HAP-1 (cell line): ENCODE data around the gene ANKRD11.
"Not testable (repeated sequence)": the region's sequence is repeated elsewhere in the genome, so short reads cannot be mapped to it uniquely, and the experiment has no call there.

Experiments used
- DNase-seq, 2 experiments: peaks; one replicate each; pipeline ENCODE4 v3.0.0-alpha.2; 2016 to 2020; ENCODE audit warnings: low spot score in 2 of 2
- H3K27me3 ChIP-seq: fragments of 250-450 bp; sonication (Bioruptor Pico); 2 replicates; pipeline ENCODE4 v1.5.1; 2020; ENCODE audit warnings: low read depth, mild to moderate bottlenecking, moderate library complexity
- H3K36me3 ChIP-seq: fragments of 250-450 bp; sonication (Bioruptor Pico); replicated peaks from 2 replicates; pipeline ENCODE4 v1.5.1; 2020; ENCODE audit warnings: mild to moderate bottlenecking
- H3K4me1 ChIP-seq: fragments of 250-450 bp; sonication (Bioruptor Pico); 2 replicates; pipeline ENCODE4 v1.5.1; 2020; ENCODE audit warnings: mild to moderate bottlenecking
- H3K4me3 ChIP-seq: fragments of 250-450 bp; sonication (Bioruptor Pico); 2 replicates; pipeline ENCODE4 v1.5.1; 2020; ENCODE audit warnings: mild to moderate bottlenecking, moderate library complexity
- H3K9me3 ChIP-seq: fragments of 250-450 bp; sonication (Bioruptor Pico); 2 replicates; pipeline ENCODE4 v1.5.1; 2020; ENCODE audit warnings: mild to moderate bottlenecking, moderate library complexity
- in situ Hi-C: fragments of 300-500 bp; cut with MboI; formaldehyde crosslinking; loops from 3 replicates; pipeline ENCODE4 v1.14.3; 2020; ENCODE audit warnings: low sequenced_read_pairs, inconsistent platforms, mixed read lengths

Gene ANKRD11

GRCh38 chr16:89268987-89269735 is 221.2 kb downstream of the ANKRD11 start:
- no peak overlapping the region for H3K4me3 ChIP-seq
- DNase-seq = no peak
- no peaks in the 10 kb centered on the region for H3K27me3 ChIP-seq
- peaks cover 60% of the 10 kb centered on the region for H3K36me3 ChIP-seq
- in situ Hi-C loops = loop anchor here (25.0 kb wide), 1 partner anchor 93 kb away; no protein-coding TSS in a partner anchor
- H3K9me3 ChIP-seq = no peaks in the 10 kb centered on the region
- no peaks in the 10 kb centered on the region for H3K4me1 ChIP-seq

- H3K4me3 ChIP-seq = no peak overlapping the region
- peaks cover 55% of the 10 kb centered on the region for H3K36me3 ChIP-seq
- DNase-seq = no peak
- H3K9me3 ChIP-seq = no peaks in the 10 kb centered on the region
- H3K27me3 ChIP-seq = no peaks in the 10 kb centered on the region
- H3K4me1 ChIP-seq = no peaks in the 10 kb centered on the region
- in situ Hi-C loops = loop anchor here (25.0 kb wide), 1 partner anchor 94 kb away; no protein-coding TSS in a partner anchor
These were observed 221.8 kb downstream of the ANKRD11 start for GRCh38 chr16:89268585-89268984.

GRCh38 chr16:89267746-89268145 is 222.6 kb downstream of the ANKRD11 start:
- H3K36me3 ChIP-seq = peaks cover 51% of the 10 kb centered on the region
- in situ Hi-C loops = loop anchor here (25.0 kb wide), 1 partner anchor 95 kb away; no protein-coding TSS in a partner anchor
- H3K9me3 ChIP-seq, H3K27me3 ChIP-seq, H3K4me1 ChIP-seq, DNase-seq, H3K4me3 ChIP-seq: not testable (repeated sequence)

- Histone ChIP-seq H3K4me3 (no peak overlapping the region), H3K36me3 (peaks cover 40% of the 10 kb centered on the region), H3K9me3 (no peaks in the 10 kb centered on the region), H3K27me3 (no peaks in the 10 kb centered on the region), H3K4me1 (no peaks in the 10 kb centered on the region)
- in situ Hi-C loops = loop anchor here (25.0 kb wide), 1 partner anchor 96 kb away; no protein-coding TSS in a partner anchor
- DNase-seq = no peak
These were observed 223.7 kb downstream of the ANKRD11 start for GRCh38 chr16:89266521-89267134.

- no peaks in the 10 kb centered on the region for H3K4me1 ChIP-seq
These were observed 224.7 kb downstream of the ANKRD11 start for GRCh38 chr16:89265647-89266046.

GRCh38 chr16:89264800-89265550 is 225.4 kb downstream of the ANKRD11 start:
- no peaks in the 10 kb centered on the region for H3K4me1 ChIP-seq
- H3K36me3 ChIP-seq = peaks cover 26% of the 10 kb centered on the region
- in situ Hi-C loops = loop anchor here (25.0 kb wide), 1 partner anchor 97 kb away; no protein-coding TSS in a partner anchor
- H3K27me3 ChIP-seq = no peaks in the 10 kb centered on the region
- H3K9me3 ChIP-seq = no peaks in the 10 kb centered on the region
- no peak overlapping the region for H3K4me3 ChIP-seq
- DNase-seq = no peak

More at GRCh38 chr16:89265647-89266046, 224.7 kb downstream of the ANKRD11 start:
- H3K36me3 ChIP-seq = peaks cover 33% of the 10 kb centered on the region
- no peak for DNase-seq
- H3K9me3 ChIP-seq = no peaks in the 10 kb centered on the region
- no peaks in the 10 kb centered on the region for H3K27me3 ChIP-seq
- no peak overlapping the region for H3K4me3 ChIP-seq
- in situ Hi-C loops = loop anchor here (25.0 kb wide), 1 partner anchor 97 kb away; no protein-coding TSS in a partner anchor

GRCh38 chr16:89261691-89262563 is 228.4 kb downstream of the ANKRD11 start:
- in situ Hi-C loops = loop anchor here (25.0 kb wide), 1 partner anchor 100 kb away; no protein-coding TSS in a partner anchor
- H3K36me3 ChIP-seq = peaks cover 4% of the 10 kb centered on the region
- DNase-seq = no peak

GRCh38 chr16:89259901-89260300 is 230.5 kb downstream of the ANKRD11 start:
- H3K9me3 ChIP-seq, H3K27me3 ChIP-seq, DNase-seq, H3K36me3 ChIP-seq, H3K4me1 ChIP-seq, H3K4me3 ChIP-seq: not testable (repeated sequence)
- in situ Hi-C loops = loop anchor here (25.0 kb wide), 1 partner anchor 102 kb away; no protein-coding TSS in a partner anchor

More at GRCh38 chr16:89261691-89262563, 228.4 kb downstream of the ANKRD11 start:
- Histone ChIP-seq H3K4me1 (no peaks in the 10 kb centered on the region), H3K4me3 (no peak overlapping the region), H3K9me3 (no peaks in the 10 kb centered on the region), H3K27me3 (no peaks in the 10 kb centered on the region)

GRCh38 chr16:89257757-89258465 is 232.4 kb downstream of the ANKRD11 start:
- in situ Hi-C loops = loop anchor here (25.0 kb wide), 1 partner anchor 104 kb away; no protein-coding TSS in a partner anchor
- no peaks in the 10 kb centered on the region for H3K36me3 ChIP-seq
- DNase-seq = no peak
- H3K4me3 ChIP-seq = no peak overlapping the region
- H3K4me1 ChIP-seq = no peaks in the 10 kb centered on the region
- H3K9me3 ChIP-seq = no peaks in the 10 kb centered on the region
- H3K27me3 ChIP-seq = no peaks in the 10 kb centered on the region

GRCh38 chr16:89257281-89257731 is 233.1 kb downstream of the ANKRD11 start:
- in situ Hi-C loops = loop anchor here (25.0 kb wide), 1 partner anchor 105 kb away; no protein-coding TSS in a partner anchor
- Histone ChIP-seq H3K36me3 (no peaks in the 10 kb centered on the region), H3K4me3 (no peak overlapping the region), H3K27me3 (no peaks in the 10 kb centered on the region), H3K9me3 (no peaks in the 10 kb centered on the region), H3K4me1 (no peaks in the 10 kb centered on the region)
- no peak for DNase-seq

GRCh38 chr16:89256651-89257254 is 233.6 kb downstream of the ANKRD11 start:
- Histone ChIP-seq H3K36me3 (no peaks in the 10 kb centered on the region), H3K4me1 (no peaks in the 10 kb centered on the region), H3K4me3 (no peak overlapping the region), H3K9me3 (no peaks in the 10 kb centered on the region), H3K27me3 (no peaks in the 10 kb centered on the region)
- DNase-seq = no peak
- in situ Hi-C loops = loop anchor here (25.0 kb wide), 1 partner anchor 106 kb away; no protein-coding TSS in a partner anchor
